NCI-H2196 (cell line): Measurements from ENCODE around the gene PPP1R9B.

Experiments
- DNase-seq: peaks from one replicate; lab custom pipeline; 2025; ENCODE audit not compliant: unreplicated experiment; lab: John Stamatoyannopoulos, UW

Gene PPP1R9B

DNA sequence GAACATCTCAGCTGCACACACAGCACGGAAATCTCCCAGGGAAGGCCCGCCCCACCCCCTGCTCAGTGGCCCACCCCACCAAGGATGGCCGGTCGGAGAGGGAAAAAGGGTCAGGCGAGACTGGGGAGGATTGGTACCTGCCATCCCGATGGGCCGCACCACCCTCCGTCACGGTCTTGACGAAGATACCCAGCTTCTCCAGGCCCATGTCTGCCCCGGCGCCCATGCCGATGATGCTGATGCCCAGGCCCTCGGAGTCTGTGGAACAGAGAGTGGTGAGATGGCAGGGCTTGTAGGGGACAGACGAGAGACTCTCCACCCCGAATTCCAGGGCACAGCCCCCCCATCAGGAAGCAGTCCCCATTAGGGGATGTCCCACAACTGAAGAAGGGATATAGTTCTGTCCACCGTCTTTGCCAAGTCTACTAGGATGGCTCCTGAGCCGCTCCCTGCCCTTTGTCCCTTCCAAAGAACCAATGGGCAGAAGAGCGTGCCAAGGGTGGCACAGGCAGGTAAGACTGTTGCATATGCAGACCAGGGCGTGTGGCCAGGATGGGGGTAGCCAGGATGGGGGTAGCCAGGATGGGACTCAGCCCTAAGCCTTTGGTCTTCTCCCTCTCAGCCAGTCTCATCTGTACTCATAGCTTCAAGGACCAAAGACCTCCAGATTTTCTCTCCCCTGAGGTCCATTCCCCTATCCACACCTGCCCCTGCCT lies 6.9 kb downstream of the PPP1R9B start:
- no peak for DNase-seq

DNA sequence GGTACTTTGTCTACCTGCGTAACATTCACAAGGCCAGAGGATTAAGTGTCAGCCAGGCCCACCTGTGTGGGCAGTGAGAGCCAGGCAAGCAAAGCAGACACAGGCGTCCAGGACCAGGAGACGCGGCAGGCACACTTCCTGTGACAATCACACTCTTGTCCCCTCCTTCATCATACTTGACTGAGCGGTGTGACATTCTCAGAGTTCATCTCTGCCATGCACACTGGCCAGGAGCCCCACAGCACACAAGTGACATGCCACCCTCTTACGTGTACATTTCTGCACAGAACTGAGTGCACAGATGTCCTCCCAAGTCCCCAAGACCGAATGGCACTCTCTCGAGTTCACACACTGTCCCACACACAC lies 8.7 kb downstream of the PPP1R9B start:
- no peak for DNase-seq

DNA sequence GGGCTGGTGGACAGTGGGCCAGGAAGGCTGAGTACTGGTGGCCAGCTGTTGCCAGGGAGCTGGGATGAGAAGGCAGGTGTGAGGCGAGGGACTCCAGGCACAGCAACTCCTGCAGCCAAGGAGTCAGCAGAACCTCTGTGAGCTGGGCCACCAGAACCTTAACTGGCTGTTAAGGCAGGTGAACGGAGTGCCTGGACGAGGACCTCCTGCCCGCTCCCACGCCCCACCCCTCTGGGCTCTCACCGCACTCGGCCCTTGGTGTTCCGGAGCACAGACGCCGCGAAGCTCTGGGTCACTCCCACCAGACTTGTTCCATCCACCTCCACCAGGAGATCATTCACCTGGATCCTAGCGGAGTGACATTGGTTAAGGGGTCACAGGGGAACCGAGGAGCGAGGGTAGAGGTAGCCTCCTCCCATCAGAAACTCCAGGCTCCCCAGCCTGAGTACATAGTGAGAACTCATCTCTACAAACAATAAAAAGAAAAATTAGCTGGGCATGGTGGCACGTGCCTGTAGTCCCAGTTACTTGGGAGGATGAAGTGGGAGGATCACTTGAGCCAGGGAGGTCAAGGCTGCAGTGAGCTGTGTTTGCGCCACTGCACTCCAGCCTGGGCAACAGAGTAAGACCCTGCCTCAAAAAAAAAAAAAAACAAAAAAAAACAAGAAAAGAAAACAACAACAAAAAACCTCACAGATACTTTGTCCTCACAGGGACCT lies 9.3 kb downstream of the PPP1R9B start:
- no peak for DNase-seq

DNA sequence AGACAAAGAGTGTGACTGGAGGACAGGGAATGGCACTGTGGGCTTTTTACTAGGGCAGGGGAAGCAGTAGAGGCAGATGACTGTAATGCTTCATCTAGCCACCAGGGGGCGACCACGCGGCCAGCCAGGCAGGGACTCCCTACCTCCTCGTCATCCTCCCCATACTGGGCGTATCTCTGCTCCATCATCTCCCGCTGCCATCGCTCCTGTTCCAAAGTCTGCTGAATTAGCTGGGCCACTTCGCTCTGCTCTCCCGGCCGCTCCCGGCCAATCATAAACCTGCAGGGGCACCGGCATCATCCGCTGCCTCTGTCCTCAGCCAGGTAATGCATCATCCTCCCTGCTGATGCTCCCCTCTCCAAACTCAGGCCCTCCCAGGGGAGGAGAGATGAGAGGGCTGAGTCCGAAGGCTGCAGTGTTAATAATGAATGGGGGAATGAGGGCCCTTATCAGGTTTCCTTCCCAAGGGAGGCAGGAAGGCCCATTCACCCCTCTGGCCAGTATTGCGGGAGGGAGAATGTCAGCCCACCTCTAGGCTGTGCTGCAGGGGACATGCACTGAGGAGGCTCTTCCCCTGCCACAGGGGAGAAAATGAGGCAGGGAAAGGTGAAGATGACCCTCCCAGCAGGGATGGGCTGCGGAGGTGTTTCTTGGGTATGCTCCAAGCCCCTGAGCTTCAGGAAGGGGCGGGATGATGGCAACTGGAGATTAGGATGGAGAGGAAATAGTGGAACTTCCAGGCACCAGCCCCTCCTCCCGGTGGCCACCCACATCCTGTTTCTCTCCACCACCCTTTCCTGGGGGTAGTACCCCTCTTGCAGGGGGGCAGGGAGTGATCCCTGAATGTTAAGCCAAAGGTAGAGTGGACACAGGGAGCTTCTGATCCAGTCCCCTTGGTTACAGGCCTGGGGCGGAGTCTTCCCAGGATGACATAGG lies 10.3 kb downstream of the PPP1R9B start:
- peak; percentile 20 for DNase-seq

DNA sequence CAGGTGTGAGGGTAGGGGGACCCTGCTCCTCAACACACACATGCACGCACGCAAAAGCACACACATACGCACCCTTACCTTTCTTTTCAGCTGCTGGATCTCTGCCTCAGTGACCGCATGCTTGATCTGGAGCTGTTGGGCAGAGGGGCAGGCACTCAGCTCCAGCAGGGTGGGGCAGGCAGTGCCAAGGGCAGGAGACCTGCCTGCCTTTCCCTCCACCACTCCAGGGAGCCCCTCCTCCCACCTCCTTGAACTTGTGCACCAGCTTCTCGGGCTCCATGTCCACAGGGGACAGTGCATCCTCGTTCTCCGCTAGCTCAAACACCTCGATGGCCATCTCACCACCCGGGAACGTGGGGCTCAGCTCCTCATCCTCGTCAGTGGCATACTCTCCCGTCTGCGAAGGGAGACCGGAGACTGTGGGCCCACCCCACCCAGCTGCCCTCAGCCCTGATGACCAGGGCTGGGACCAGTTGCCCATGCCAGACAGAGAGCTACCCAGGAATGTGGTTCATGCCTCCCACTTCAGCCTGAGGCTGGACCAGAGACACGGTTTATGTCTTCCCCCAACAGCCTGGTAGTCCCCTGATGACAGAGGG lies 11.2 kb downstream of the PPP1R9B start:
- DNase-seq = no peak

DNA sequence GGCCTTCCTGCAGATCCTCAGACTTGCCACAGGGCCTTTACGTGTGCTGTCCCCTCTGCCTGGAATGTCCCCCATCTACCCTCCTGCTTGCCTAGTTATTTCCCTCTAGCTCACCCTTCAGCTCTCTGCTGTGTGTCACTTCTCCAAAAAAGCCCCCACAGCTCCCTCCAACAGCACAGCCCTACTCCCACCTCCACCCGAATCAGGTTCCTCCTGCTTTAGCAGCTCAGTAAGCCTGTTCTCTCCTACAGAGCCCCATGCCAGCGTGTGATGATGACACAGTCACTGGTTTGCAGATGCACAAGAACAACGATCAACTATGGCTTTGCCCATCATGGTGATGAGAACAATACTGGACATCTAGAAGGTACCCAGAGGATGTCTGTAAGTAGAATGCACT lies 13.4 kb downstream of the PPP1R9B start:
- DNase-seq = no peak

DNA sequence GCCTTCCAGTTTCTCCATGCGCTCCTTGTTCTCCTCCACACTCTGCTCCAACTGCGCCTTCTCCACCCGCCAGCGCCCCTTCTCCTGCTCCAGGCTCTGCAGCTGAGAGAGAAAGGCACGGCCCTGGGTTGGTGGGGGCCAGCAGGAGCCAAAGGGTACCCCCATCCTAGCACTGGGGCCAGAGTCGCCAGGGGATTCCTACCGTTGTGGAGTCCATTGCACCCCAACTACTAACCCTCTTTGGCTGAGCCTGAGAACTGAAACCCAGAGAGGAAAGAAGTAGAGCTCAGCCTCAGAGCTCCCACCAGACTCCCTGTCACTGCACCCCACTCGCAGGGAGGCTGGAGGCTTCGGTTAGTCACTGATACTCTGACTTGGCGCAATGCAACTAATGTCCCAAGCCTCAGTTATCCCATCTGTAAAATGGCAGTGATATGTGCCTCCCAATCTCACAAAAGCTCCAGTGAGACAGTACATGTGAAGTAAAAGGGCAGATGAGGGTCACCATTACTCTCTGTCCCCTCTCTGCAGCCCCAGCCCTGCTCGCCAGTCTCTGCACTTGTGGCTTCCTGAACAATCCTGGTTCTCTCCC lies 14.3 kb downstream of the PPP1R9B start:
- no peak for DNase-seq

DNA sequence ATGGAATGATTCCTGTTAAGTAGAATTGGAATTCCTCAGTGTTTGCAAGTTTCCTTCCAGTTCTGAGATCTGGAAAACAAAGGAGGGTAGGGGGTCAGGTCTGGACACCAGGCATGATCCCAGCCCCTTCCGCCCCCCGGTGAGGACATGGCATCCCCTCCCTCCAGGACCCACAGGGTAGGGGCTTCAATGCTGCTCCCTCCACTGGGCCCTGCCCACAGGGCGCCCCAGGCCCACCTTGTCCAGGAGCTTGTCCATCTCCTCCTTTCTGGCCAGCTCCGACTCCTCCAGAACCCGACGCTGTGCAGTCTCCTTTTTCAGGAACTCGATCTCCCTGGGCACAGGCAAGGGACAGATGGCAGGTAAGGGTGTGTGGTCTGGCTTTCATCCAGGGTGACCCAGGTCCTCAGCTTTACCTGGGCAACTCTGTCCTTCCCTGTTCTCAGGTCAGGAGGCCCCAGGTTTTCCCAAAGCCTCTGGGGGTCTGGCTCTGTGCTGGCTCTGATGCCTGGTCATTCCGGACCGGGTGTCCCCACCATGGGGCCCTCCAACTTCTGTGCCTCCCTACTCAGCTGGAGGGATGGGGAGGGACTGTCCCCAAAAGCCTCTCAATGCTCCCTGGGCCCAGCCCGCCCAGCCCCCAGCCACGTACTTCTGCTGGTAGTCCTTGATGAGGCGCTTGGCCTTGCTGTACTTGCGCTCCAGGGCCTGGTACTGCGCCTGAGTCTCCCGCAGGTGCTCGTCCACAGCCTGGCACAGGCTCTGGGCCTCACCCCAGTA lies 15.0 kb downstream of the PPP1R9B start:
- DNase-seq = no peak

DNA sequence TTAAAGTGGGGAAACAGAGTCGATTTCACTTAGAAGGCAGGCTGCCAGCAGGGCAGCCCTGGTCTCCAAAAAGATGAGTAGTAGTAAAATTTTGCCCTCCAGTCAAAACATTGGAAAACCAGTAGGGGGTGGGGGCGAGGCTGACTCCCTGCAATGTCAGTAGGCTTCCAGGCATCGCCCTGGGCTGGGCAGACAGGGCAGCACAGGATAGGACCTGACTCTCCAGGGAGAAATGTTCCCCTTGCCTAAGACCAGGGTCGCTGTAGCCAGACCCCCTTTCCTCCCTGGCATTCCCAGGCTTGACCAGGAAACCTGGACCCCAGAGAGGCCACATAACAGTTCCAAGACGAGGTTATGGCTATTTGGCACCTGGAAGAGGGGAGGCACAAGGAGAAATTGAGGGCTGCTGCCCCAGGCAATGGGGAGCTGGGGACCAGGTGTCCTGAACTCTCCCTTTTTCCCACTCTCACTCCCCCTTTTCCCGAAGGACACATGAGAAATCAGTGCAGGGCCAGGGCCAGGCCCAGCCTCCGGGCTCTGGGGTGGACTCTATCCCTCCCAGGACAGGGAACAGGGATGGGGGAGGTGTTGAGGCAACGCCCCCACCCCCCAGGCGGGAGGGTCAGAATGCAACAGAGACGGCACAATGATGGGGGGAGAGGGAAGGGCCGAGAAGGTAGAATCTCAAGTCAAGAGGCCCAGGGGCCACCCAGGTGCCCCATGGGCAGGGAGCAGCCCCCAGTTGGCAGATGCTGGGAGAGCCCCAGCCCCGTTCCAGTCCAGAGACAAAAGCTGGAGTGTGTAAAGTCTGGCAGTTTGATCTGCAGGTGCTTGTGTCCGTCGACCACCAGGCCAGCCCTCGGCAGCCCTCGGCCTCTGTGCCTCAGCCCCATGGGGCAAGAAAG lies 16.0 kb downstream of the PPP1R9B start:
- DNase-seq = no peak

DNA sequence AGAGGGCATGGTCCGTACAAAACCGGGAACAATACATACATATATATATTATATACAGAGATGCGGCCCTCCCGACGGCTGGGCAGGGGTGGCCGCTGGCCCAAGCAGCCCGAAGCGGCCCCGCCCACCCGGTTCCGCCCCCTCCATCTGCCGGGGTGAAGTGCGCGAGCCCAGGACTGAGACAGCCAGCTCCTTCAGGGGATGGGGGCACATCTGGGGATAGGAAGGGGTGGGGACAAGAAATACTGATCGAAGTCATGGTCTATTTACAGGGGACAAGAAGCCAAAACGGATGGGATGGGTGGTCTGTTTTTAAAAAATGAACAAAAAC lies 16.7 kb downstream of the PPP1R9B start:
- DNase-seq = no peak

DNA sequence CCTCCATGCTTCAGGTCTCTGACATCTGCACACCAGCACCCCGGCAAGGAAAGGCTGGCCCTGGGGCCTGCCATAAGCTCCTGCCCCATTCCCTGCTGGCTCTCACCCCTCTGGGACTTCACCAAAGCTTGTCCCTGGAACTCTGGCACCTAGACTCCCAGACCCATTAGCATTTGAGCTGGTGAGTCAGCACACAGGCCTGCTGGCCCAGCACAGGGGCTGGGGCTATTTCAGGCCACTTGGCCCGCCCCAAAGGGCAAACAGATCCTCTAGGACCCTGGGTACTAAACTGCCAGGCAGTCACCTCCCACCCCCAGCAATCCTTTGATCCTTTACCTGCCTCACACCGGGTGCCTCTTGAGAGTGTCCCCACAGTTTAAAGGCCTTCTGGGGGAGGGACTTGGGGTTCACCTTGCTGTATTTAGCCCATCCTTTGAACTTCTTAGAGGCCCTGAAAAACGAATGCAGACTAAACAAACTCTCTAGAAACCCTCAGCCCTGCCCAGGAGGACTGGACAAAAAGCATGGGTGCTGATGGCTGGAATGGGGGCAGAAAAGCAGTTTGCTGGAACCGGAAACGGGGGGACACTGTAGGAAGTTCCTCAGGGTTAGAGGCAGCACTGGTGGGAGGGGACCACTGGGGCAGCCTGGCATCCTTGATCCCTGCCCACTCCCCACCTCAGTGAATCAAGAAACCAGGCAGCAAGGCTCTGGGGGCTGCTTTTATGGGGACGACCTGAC lies 17.3 kb downstream of the PPP1R9B start:
- no peak for DNase-seq

DNA sequence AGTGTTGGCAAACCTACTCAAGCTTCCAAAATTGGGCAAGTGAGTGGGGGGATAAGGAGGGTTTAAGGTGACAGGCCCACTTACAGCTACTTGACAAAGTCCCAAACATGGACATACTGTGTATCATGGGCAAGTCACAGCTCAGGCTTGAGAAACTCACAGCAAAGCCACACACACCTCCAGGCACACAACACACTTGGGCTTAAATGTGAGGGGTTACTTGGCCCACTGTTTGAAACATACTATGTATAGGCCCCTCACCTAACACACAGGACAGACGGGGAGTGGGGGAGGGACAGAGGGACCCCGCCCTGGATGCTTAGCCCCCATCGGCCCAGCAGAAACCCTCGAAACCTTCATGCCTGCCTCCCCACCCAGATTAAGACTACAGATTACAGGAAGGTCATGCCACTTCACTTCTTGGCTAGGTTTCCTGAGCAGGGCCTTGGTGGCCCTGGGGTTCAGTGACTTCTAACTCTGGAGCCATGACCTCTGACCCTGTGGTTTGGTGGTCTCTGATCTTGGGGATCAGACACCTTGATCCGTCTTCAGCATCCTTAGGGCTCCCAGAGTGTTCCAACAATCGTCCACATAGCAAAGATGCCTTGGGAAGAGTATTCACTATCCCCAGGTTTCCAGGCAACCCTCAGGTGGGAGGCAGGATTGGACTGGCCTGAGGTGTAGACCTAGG lies 18.2 kb downstream of the PPP1R9B start:
- no peak for DNase-seq

DNA sequence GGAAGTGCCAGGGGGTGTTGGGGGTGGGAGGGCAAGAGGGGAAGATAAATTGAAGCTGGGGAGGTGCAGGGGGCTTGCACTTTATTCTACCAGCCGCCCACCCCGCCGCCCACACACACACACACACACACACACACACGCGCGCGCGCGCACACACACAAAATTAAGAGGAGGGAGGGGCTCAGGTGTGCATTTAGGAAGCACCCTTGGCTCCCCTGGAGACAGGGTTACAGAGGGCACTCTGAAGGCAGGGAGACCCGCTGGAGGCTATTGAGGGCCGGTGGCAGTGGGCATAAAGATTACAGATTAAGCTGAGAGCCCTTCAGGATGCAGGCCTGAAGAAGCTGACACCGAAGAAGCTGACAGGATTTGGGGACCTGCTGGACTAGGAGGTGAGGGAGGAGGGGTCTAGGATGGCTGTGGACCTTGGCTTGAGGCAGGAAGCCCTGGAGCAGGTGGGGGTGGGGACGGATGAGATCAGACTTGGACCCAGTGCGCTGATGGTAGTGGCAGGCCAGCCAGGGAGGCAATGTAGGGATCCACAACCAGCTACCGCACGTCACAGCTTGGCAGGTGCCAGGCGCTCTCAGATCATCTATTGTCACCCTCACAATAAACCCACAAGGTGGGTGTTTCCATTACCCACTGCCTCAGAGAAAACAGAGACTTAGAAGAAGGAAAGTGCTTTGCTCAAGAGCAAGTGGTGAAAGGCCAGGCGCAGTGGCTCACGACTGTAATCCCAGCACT lies 19.7 kb downstream of the PPP1R9B start:
- DNase-seq = peak; percentile 70

DNA sequence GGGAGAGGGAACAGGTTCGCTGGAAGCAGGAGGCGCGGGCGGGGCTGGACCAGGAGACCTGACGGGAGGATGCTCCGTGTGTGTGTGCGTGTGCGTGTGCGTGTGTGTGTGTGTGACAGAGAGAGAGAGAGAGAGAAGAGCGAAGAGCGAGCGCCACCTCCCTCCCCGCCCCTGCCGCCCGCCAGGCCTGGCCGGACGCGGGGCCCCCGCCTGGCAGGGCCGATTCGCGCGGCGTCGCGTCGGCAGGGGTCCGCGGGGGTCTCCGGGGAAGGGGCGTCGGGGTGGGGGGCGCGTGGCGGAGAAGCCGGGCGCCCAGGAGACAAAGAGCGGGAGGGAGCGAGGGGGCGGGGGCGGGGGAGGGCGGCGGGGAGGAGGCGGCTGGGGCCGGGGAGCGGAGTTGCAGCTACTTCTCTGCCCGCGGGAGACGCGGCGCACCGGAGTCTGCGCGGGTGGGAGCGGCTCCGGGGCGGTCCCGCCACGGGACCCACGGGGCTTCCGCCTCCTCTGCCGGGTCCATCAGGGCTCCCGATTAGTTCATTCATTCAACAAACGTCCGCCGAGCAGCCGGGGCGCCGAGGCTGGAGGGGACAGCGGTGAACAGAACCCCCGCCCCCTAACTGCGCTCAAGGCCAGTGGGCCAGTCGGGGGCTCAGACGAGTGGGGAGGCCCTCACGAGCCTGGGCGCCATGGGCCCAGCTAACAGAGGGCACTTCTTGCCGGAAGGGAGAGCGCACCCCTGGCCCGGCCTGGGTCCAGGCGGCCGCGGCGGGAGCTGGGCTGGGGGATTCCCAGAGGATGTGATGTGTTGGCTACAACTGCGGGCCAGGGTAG lies 20.5 kb downstream of the PPP1R9B start, which contains the start of gene SAMD14:
TSS of gene SAMD14 (minus strand) at position 433 of the 831 bp plus-strand sequence. CDS start 5,201 bp downstream, outside the sequence.
- DNase-seq = peak; percentile 28

DNA sequence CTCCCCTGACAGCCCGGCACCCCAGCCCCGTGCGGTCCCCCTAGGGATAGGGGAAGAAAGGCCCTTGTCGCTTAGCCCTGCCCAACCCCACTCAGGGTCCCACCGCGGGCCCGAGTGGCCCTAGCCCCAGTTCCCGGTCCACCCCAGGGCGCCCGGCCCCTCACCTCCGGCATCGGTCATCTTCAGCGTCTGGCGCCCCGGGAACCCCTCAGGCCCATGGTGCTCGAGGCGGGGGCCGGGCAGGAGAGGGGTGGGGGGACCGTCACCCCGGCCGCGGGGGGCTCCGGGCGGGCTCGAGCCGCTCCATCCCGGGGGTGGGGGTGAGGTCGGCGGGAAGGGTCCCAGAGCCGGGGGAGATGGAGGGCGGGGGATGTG lies 21.1 kb downstream of the PPP1R9B start:
- no peak for DNase-seq
